Ascending aorta (tissue), 1 donor: ENCODE results near the gene DNMT1. TPM values are rescaled to one million over a fixed set of nuclear protein-coding genes. Genes with fewer than 3 reads are reported as not detected.

Experiments used
- total RNA-seq: library from RNA; depleted of rRNA; stranded (reverse); fragments of >200 nt; gene quantifications from one replicate; pipeline ENCODE4 v1.1.0, GENCODE V29; 2016

Gene DNMT1
- total RNA-seq, 1 donor from 2014 or later = 54.0 TPM

Other genes starting within 250 kb of the DNMT1 start
- 13.6 TPM for gene COL5A3, start 184.4 kb downstream of the DNMT1 start, total RNA-seq
- gene RDH8, start 181.5 kb downstream of the DNMT1 start, total RNA-seq = not detected
- gene SHFL, start 108.6 kb downstream of the DNMT1 start, total RNA-seq = 98.0 TPM
- gene ANGPTL6, start 92.3 kb downstream of the DNMT1 start, total RNA-seq = not detected
- gene PPAN, start 88.6 kb downstream of the DNMT1 start, total RNA-seq = not detected
- gene P2RY11, start 83.3 kb downstream of the DNMT1 start, total RNA-seq = 10.5 TPM
- gene EIF3G, start 75.1 kb downstream of the DNMT1 start, total RNA-seq = 241 TPM
- gene S1PR2, start 36.4 kb upstream of the DNMT1 start, total RNA-seq = 24.3 TPM
- 72.9 TPM for gene MRPL4, start 57.3 kb upstream of the DNMT1 start, total RNA-seq
- 74.8 TPM for gene ICAM1, start 76.2 kb upstream of the DNMT1 start, total RNA-seq
- gene ICAM4, start 92.0 kb upstream of the DNMT1 start, total RNA-seq = not detected
- 2.2 TPM for gene ICAM5, start 95.0 kb upstream of the DNMT1 start, total RNA-seq
- not detected for gene ZGLP1, start 114.9 kb upstream of the DNMT1 start, total RNA-seq
- gene FDX2, start 121.1 kb upstream of the DNMT1 start, total RNA-seq = 16.8 TPM
- gene RAVER1, start 138.6 kb upstream of the DNMT1 start, total RNA-seq = 51.8 TPM
- 0.11 TPM for gene ICAM3, start 144.7 kb upstream of the DNMT1 start, total RNA-seq
- gene TYK2, start 185.6 kb upstream of the DNMT1 start, total RNA-seq = 80.7 TPM
- 183 TPM for gene CDC37, start 208.6 kb upstream of the DNMT1 start, total RNA-seq
- gene PDE4A, start 225.6 kb upstream of the DNMT1 start, total RNA-seq = 59.9 TPM